ENCODE results near the gene SLC44A5. TPM values are rescaled to one million over a fixed set of nuclear protein-coding genes. Genes with fewer than 3 reads are reported as not detected.
"Not testable (repeated sequence)": the region's sequence is repeated elsewhere in the genome, so short reads cannot be mapped to it uniquely, and the experiment has no call there.

SLC44A5 gene
- total RNA-seq, 1 experiment from 2014 or later = 0.61 TPM

DNA sequence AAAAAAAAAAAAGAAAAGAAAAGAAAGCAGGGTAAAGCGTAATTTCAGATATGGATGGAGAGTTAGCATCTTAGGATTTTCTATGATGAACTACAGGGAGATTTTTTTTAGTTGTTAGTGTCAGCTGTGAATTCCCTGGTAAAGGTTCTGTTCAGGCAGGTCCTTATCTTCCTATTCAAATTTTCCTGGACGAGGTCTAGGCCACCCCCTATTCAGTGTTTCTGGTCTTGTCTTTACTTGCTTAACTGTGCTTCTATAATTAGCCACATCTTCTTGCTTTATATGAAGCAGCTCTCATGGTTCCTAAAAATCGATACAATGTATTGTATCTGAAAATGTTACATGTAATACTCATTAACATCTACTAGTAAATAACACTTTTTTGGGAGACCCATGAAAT is 318.9 kb downstream of the SLC44A5 start:
- DNase-seq (ENCODE audit: low read depth) = no peak

GRCh38 chr1:75276385-75276784 is 334.5 kb downstream of the SLC44A5 start:
- no peak for DNase-seq (ENCODE audit: low read depth)

GRCh38 chr1:75275631-75276030 is 335.3 kb downstream of the SLC44A5 start:
- no peak for DNase-seq (ENCODE audit: low read depth)

- DNase-seq (ENCODE audit: low read depth) = no peak
Observed at GRCh38 chr1:75274920-75275506, 335.9 kb downstream of the SLC44A5 start.

- no peak for DNase-seq (ENCODE audit: low read depth)
Observed at GRCh38 chr1:75273110-75273509, 337.8 kb downstream of the SLC44A5 start.

DNA sequence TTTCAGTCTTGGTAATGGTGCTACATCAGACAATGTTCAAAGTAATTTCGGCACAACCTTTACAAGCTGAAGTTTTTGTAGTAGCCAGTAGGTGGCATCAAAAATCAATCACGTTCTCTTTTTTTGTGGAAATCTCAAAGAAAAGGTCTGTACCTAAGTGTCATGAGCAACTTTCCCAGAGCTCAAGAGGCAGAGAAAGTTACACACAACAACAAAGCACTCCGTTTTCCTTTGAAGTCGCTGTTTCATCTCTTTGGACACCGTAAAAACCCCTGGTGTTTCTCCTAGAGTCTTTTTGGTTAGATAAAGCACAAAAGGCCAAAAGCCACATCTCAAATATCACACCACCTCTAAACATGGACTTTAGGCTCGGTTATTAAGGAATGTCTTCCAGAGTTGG is 345.1 kb downstream of the SLC44A5 start:
- peak; percentile 56 for DNase-seq (ENCODE audit: low read depth)

DNA sequence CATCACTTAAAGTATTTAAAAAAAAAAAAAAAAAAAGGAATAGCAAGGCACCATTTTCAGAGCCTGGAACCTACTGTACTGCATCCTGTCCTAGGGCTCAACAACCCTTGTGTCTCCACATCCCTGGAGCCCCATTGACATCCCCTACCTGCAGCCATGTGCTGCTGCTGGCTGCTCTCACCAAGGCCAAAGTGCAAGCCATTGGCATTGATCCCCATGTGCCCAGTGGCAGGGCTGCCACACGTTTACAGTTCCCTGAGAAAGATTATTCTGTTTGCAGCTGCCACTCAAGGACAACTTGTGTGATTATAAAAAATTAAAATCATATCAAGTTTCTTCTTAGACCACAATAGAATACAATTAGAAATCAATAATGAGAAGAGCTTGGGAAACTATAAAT is 346.8 kb downstream of the SLC44A5 start:
- DNase-seq (ENCODE audit: low read depth) = no peak

GRCh38 chr1:75263616-75264015 is 347.3 kb downstream of the SLC44A5 start:
- DNase-seq (ENCODE audit: low read depth) = not testable (repeated sequence)

DNA sequence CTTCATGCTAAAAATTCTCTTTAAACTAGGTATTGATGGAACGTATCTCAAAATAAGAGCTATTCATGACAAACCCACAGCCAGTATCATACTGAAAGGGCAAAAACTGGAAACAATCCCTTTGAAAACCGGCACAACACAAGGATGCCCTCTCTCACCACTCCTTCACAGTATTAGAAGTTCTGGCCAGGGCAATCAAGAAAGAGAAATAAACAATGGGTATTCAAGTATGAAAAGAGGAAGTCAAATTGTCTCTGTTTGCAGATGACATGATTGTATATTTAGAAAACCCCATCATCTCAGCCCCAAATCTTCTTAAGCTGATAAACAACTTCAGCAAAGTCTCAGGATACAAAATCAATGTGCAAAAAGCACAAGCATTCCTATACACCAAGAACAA is 349.0 kb downstream of the SLC44A5 start:
- DNase-seq (ENCODE audit: low read depth) = not testable (repeated sequence)

GRCh38 chr1:75258351-75258750 is 352.6 kb downstream of the SLC44A5 start:
- no peak for DNase-seq (ENCODE audit: low read depth)

- DNase-seq (ENCODE audit: low read depth) = no peak
Observed at GRCh38 chr1:75257424-75257823, 353.5 kb downstream of the SLC44A5 start.

DNA sequence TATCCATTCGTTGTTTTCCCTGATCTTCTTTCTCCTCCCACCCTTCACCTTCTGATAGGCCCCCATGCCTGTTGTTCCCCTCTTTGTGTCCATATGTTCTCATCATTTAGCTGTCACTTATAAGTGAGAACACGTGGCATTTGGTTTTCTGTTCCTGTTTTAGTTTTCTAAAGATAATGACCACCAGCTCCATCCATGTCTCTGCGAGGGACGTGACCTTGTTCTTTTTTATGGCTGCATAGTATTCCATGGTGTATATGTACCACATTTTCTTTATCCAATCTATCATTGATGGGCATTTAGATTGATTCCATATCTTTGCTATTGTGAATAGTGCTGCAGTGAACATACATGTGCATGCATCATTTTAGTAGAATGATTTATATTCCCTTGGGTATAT is 360.8 kb downstream of the SLC44A5 start:
- not testable (repeated sequence) for DNase-seq (ENCODE audit: low read depth)

DNA sequence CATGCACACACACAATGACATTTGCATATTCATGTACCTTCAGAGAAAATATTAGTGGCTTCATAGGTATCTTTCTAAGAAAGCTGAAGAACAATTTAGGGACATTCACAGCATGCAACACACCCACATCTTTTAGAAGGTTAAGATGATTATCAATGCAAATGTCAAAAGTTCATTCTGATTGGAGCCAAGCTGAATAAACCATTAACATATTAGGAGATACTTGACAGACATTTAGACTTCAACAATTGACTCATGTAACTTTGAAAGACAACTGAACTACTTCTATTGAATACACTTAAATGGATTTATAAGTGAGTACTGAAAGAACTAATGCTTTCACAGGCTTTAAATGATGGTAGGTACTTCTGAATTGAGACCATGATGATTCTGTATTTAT is 365.7 kb downstream of the SLC44A5 start:
- DNase-seq (ENCODE audit: low read depth) = no peak

GRCh38 chr1:75243124-75243523 is 367.8 kb downstream of the SLC44A5 start:
- no peak for DNase-seq (ENCODE audit: low read depth)

- DNase-seq (ENCODE audit: low read depth) = no peak
Observed at GRCh38 chr1:75237316-75237715, 373.6 kb downstream of the SLC44A5 start.

- DNase-seq (ENCODE audit: low read depth) = no peak
Observed at GRCh38 chr1:75234562-75234961, 376.4 kb downstream of the SLC44A5 start.

GRCh38 chr1:75233302-75233929 is 377.5 kb downstream of the SLC44A5 start:
- peak; percentile 38 for DNase-seq (ENCODE audit: low read depth)

DNA sequence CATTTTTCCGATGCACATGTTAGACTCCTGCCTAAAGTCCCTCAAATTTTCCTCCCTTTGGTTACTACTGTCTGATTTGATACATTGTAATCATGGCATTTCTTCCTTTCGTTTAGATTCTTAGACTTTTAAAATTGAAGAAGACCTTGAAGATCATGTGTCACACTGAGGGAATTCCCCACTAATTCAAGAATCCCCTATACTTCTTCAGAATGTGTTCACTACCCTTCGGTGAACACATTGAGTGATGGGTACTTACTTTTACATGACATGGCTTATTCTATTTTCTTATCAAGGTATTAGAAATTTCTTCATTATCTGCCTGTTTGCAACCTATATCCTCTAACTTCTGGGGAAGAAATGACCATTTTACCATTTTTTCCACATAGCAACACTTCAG is 390.8 kb downstream of the SLC44A5 start:
- no peak for DNase-seq (ENCODE audit: low read depth)

- no peak for DNase-seq (ENCODE audit: low read depth)
Observed at GRCh38 chr1:75214017-75214416, 396.9 kb downstream of the SLC44A5 start.

DNA sequence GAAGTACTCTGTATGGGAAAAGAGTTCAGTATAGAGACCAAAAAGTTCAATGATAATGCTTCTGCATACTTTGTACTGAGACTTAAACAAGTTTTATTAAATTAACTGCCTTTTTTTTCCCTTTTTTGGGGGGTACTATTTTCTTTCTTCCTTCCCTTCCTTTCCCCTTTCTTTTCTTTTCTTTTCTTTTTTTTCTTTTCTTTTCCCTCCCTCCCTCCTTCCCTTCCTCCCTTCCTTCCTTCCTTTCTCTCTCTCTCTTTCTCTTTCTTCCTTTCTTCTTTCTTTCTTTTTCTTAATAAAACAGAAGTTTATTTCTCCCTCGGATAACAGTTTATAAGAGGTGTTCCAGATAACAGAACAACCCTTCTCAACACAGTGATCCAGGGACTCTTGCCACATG is 399.3 kb downstream of the SLC44A5 start:
- DNase-seq (ENCODE audit: low read depth) = no peak

DNA sequence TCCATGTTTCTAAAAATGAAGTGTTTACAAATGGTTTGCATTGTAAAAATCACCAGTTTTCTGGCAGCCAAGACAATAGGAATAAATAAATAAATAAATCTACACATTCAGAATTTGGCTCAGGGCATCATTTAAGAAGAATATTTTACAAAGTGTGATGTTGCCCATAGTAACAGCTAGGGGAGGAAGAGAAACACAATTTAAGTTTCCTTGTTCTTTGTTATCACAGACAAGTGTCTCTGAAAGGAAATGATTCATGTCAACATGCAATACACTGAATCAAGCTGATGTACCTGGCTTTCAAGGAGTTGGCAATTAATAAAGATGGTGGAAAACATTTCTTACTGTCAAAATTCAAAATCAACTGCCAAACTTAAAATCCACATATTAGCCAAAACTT is 402.1 kb downstream of the SLC44A5 start:
- DNase-seq (ENCODE audit: low read depth) = peak; percentile 21

GRCh38 chr1:75203415-75204277 is 407.3 kb downstream of the SLC44A5 start:
- DNase-seq (ENCODE audit: low read depth) = peak; percentile 52

Measured in HT1080 (cell line).